ENCODE measurements around the gene CUEDC1. TPM values are rescaled to one million over a fixed set of nuclear protein-coding genes. Genes with fewer than 3 reads are reported as not detected.

The CUEDC1 gene
- total and polyA plus RNA-seq, 2 of the 13 experiments (the other 11 are each of a cell fraction or from before 2014, with no cell fraction given): 7.4 to 12.9 TPM

DNA sequence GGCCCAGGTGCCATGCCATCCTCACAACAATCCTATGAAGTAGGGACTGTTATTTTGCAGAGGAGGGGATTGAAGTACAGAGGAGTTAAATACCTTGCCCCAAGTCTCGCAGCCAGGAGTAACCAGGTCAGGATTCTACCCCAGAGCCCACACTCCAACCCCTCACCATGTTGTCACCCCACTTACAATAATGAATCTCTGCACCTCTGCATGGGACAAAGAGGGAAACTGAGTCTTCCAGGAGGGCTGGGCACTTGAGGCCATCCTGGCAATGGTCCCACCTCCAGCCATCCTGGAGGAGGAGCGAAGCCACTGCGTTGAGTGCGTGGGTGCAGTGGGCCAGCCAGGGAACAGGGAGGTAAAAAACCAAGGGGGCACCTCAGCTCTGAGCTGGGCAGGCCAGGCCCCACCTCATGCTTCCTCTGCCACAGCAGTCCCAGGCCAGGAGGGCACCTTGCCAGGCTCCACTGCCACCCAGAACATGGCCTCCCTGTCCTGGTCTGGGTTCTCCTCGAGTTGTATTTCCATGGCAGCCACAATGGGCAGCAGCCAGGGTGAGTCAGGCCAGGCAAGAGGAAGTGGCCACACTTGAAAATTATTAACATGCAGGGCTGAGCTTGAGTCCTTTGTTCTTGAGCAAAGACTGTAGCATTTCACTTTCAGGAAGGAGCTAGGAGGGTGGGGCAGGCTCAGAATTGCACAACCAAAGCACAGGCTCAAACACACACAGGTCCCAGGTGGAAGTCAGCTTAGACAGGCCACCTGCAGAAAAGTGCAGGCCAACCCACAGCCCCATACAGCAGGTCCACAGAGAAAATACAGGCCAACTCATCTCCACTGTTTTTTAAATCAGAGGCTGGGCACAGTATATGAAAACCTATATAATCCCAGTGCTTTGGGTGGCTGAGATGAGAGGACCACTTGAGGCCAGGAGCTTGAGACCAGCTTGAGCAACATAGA is 52.1 kb downstream of the CUEDC1 start (continued):
- TF ChIP-seq ZNF33B (CRISPR knock-in tag; IDR thresholded peaks at IDR 0.05): peak; percentile 90; the same call in 1 of the 2 replicates
- no peak for TF ChIP-seq ZFP82 (CRISPR knock-in tag; IDR thresholded peaks at IDR 0.05; ENCODE audit: borderline replicate concordance)
- peak; percentile 87 for TF ChIP-seq MIER2 (CRISPR knock-in tag; IDR thresholded peaks at IDR 0.05)
- no peak for TF ChIP-seq ZNF75D (CRISPR knock-in tag; IDR thresholded peaks at IDR 0.05; ENCODE audit: borderline replicate concordance)
- no peak for TF ChIP-seq JUND (CRISPR knock-in tag; IDR thresholded peaks at IDR 0.05)
- peak; percentile 87; the same call in 1 of the 2 replicates for TF ChIP-seq KDM4B (CRISPR knock-in tag; IDR thresholded peaks at IDR 0.05)
- no peak for TF ChIP-seq SOX6 (IDR thresholded peaks at IDR 0.05)
- peak; percentile 99 for TF ChIP-seq SOX6 (CRISPR knock-in tag; IDR thresholded peaks at IDR 0.05)
- no peak for TF ChIP-seq TBL1XR1 (IDR thresholded peaks at IDR 0.05; ENCODE audit: borderline replicate concordance, low read length, partially characterized antibody)
- TF ChIP-seq, protein P1, sequence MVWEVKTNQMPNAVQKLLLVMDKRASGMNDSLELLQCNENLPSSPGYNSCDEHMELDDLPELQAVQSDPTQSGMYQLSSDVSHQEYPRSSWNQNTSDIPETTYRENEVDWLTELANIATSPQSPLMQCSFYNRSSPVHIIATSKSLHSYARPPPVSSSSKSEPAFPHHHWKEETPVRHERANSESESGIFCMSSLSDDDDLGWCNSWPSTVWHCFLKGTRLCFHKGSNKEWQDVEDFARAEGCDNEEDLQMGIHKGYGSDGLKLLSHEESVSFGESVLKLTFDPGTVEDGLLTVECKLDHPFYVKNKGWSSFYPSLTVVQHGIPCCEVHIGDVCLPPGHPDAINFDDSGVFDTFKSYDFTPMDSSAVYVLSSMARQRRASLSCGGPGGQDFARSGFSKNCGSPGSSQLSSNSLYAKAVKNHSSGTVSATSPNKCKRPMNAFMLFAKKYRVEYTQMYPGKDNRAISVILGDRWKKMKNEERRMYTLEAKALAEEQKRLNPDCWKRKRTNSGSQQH (CRISPR knock-in tag; IDR thresholded peaks at IDR 0.05; ENCODE audit: low read depth): peak; percentile 69; the same call in 1 of the 2 replicates
- no peak for TF ChIP-seq ZNF619 (CRISPR knock-in tag; IDR thresholded peaks at IDR 0.05)
- no peak for TF ChIP-seq MATR3 (CRISPR knock-in tag; IDR thresholded peaks at IDR 0.05)
- TF ChIP-seq NR3C1 (CRISPR knock-in tag; IDR thresholded peaks at IDR 0.05): no peak; the same call in 1 of the 2 replicates
- TF ChIP-seq, protein P2, sequence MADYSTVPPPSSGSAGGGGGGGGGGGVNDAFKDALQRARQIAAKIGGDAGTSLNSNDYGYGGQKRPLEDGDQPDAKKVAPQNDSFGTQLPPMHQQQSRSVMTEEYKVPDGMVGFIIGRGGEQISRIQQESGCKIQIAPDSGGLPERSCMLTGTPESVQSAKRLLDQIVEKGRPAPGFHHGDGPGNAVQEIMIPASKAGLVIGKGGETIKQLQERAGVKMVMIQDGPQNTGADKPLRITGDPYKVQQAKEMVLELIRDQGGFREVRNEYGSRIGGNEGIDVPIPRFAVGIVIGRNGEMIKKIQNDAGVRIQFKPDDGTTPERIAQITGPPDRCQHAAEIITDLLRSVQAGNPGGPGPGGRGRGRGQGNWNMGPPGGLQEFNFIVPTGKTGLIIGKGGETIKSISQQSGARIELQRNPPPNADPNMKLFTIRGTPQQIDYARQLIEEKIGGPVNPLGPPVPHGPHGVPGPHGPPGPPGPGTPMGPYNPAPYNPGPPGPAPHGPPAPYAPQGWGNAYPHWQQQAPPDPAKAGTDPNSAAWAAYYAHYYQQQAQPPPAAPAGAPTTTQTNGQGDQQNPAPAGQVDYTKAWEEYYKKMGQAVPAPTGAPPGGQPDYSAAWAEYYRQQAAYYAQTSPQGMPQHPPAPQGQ (CRISPR knock-in tag; IDR thresholded peaks at IDR 0.05; ENCODE audit: borderline replicate concordance): 0 out of 2 replicates have a peak, but pooled peaks have one; percentile 45
- no peak for TF ChIP-seq SNRNP70 (IDR thresholded peaks at IDR 0.05; ENCODE audit: low read depth, low read length)
- TF ChIP-seq, protein P3, sequence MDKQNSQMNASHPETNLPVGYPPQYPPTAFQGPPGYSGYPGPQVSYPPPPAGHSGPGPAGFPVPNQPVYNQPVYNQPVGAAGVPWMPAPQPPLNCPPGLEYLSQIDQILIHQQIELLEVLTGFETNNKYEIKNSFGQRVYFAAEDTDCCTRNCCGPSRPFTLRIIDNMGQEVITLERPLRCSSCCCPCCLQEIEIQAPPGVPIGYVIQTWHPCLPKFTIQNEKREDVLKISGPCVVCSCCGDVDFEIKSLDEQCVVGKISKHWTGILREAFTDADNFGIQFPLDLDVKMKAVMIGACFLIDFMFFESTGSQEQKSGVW (CRISPR knock-in tag; IDR thresholded peaks at IDR 0.05; ENCODE audit: borderline replicate concordance): no peak
- peak; percentile 88 for TF ChIP-seq ELF1 (CRISPR knock-in tag; IDR thresholded peaks at IDR 0.05)
- no peak for TF ChIP-seq HOXA7 (CRISPR knock-in tag; IDR thresholded peaks at IDR 0.05)
- TF ChIP-seq, protein P4, sequence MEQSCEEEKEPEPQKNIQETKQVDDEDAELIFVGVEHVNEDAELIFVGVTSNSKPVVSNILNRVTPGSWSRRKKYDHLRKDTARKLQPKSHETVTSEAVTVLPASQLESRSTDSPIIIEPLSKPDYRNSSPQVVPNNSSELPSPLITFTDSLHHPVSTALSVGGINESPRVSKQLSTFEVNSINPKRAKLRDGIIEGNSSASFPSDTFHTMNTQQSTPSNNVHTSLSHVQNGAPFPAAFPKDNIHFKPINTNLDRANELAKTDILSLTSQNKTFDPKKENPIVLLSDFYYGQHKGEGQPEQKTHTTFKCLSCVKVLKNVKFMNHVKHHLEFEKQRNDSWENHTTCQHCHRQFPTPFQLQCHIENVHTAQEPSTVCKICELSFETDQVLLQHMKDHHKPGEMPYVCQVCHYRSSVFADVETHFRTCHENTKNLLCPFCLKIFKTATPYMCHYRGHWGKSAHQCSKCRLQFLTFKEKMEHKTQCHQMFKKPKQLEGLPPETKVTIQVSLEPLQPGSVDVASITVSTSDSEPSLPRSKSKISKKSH (CRISPR knock-in tag; IDR thresholded peaks at IDR 0.05; ENCODE audit: borderline replicate concordance): peak; percentile 26; the same call in 1 of the 2 replicates
- TF ChIP-seq, protein P5, sequence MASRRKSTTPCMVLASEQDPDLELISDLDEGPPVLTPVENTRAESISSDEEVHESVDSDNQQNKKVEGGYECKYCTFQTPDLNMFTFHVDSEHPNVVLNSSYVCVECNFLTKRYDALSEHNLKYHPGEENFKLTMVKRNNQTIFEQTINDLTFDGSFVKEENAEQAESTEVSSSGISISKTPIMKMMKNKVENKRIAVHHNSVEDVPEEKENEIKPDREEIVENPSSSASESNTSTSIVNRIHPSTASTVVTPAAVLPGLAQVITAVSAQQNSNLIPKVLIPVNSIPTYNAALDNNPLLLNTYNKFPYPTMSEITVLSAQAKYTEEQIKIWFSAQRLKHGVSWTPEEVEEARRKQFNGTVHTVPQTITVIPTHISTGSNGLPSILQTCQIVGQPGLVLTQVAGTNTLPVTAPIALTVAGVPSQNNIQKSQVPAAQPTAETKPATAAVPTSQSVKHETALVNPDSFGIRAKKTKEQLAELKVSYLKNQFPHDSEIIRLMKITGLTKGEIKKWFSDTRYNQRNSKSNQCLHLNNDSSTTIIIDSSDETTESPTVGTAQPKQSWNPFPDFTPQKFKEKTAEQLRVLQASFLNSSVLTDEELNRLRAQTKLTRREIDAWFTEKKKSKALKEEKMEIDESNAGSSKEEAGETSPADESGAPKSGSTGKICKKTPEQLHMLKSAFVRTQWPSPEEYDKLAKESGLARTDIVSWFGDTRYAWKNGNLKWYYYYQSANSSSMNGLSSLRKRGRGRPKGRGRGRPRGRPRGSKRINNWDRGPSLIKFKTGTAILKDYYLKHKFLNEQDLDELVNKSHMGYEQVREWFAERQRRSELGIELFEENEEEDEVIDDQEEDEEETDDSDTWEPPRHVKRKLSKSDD (CRISPR knock-in tag; IDR thresholded peaks at IDR 0.05; ENCODE audit: low read depth): peak; percentile 53; the same call in 1 of the 2 replicates

Data from HepG2 (cell line).